HG03066 (cell line): ENCODE data around the gene NDUFA8.

Source experiments
- ATAC-seq: cut with Tn5 transposase; IDR thresholded peaks from one replicate; pipeline ENCODE4 v1.9.1; 2021; ENCODE audit warnings: low read depth; ENCODE audit not compliant: unreplicated experiment

NDUFA8 gene

GRCh38 chr9:122159026-122159924, at the start of gene NDUFA8, which contains the start of gene MORN5:
TSS of gene NDUFA8 (minus strand) at chr9:122159779. CDS start at chr9:122159677, 102 bp downstream.
TSS of gene MORN5 (plus strand) at chr9:122159908. CDS start at chr9:122159973, 65 bp downstream.
- ATAC-seq, result peak; percentile 81

DNA sequence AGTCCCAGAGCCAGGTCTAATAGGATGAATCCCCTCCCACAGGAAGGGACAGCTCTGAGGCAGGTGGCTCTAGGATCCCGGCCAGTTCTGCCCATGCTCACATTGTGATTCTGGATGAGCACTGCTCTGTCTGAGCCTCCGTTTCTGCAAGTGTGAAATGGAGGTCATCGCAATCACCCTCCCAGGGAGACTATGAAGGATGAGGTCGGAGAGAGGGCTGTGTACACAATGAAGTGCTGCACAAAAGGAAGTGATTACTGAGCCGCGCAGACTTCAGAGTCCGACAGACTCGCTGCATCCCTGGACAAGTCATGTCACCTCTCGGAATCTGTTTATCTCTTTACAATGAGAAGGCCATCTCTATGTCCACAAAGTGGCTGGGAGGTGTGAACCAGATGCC, 47.5 kb upstream of the NDUFA8 start:
- no peak for ATAC-seq

DNA sequence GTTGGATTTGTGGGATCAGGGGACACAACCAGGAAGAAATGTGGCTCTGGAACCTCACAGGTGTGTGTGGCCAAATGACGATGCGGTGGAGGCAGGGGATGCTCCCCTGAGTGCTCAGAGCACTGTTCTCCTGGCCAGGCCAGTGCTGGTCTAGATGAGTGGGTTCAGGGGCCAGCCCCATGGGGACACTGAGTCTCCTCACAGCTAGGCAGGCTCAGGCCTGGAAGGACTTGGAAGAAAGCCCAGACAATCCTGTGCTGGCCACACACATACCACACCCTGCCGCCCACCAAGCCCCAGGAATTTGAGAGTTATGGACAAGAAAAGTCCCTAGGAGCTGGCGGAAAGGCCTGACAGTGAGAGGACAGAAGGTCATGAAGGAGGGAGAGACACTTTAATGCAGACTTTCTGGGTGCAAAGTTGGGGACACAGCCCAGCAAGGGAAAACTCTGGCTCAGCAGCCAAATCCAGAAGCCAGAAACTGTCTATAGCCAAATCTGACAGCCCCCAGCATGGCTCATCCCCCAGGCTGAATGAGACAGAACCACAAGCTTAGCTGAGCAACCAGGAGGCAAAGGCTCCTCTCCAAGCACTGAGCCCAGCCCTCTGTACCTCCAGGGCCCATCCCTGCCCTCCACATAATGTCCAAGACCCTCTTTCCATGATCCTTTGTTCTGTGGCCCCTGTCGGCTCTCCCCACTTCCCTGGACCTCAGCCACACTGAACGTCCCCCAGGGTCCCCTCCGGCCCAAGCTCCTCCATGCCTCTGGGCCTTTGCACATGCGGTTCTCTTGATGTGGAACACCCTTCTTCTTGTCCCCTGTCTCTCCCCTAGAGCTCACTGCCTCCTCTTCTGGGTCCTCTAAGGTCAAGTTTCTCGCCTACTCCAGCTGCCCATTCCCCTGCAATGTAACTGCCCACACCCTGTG, 46.8 kb upstream of the NDUFA8 start:
- no peak for ATAC-seq

DNA sequence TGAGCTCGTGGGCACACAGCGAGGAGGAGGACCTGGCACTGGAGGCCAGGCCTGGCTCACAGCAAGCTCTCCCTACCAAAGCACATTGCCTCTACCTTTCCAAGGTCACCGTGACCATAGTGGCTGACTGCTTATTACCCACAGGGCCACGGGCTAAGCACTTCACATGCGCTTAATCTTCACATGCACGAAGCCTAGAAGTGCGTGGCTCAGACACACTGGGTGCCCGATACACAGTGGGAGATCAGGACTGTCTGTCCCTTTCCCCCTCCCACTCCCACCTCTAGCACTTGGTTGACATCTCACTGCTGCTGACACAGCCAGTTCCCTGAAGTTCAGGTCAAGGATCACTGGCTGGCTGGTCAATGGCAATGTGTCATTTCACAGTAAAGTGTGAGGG, 45.6 kb upstream of the NDUFA8 start:
- ATAC-seq, result no peak

DNA sequence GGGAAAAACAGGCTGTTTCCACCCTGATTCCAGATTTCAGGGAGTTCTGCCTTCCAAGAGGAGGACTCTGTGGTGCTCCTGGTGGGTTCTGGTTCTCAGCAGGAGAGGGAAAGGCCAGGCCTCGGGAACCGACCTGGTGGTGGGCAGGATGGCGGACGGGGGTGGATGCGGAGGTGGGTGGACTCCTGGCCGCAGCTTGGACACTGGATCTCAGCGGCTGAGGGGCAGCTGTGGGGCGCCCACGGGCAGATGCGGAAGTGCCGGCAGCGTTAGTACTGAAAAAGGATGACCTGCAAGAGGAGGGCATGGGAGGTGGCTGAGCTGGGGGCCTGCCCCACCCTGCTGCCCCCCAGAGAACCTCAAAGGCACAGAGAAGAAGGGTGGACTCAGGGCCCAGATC, 44.9 kb upstream of the NDUFA8 start:
- ATAC-seq, result no peak

GRCh38 chr9:122204055-122204454, 44.5 kb upstream of the NDUFA8 start:
- ATAC-seq, result no peak

DNA sequence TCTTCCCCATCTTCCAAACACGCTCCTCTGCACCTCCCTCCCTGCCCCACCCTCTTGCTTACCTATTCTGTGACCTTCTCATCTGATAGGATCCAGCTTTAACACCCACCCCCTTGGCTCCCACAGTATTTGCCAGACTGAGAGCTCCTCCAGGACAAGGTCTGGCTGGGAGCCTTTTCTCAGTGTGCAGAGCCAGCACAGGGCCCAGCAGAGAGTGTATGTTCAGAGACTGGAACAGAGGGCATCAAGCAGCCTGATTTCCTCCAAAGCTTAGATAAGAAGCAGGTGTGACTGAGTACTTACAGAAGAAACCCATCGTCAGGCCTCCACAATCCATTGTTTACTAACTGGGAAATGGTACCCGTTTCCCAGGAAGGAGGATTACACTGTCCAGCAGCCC, 42.5 kb upstream of the NDUFA8 start:
- no peak for ATAC-seq

GRCh38 chr9:122201641-122202040, 42.1 kb upstream of the NDUFA8 start:
- ATAC-seq, result no peak

- no peak for ATAC-seq
Observed at GRCh38 chr9:122200960-122201595, 41.5 kb upstream of the NDUFA8 start.

GRCh38 chr9:122197882-122198281, 38.3 kb upstream of the NDUFA8 start:
- no peak for ATAC-seq

DNA sequence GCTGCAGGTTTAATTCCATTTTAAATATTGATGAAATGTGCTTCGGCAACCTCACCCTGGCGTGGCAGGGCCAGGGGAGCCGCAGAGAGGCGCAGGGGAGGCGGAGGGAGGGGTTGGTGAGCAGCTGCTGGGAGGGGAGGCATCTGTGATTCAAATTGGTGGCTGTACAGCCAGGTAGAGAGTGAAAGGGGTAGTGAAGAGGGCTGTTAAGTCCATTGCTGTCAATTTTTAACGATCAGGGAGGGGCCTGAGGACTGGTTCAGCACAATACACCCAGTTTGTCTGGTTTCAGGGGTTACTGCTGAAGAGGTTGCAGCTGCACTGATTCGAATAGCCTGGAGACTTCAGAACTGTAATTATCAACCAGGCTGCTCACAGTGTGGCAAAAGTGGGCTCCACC, 37.8 kb upstream of the NDUFA8 start:
- no peak for ATAC-seq

GRCh38 chr9:122195875-122196274, 36.3 kb upstream of the NDUFA8 start:
- no peak for ATAC-seq

GRCh38 chr9:122193651-122194050, 34.1 kb upstream of the NDUFA8 start:
- ATAC-seq, result no peak

DNA sequence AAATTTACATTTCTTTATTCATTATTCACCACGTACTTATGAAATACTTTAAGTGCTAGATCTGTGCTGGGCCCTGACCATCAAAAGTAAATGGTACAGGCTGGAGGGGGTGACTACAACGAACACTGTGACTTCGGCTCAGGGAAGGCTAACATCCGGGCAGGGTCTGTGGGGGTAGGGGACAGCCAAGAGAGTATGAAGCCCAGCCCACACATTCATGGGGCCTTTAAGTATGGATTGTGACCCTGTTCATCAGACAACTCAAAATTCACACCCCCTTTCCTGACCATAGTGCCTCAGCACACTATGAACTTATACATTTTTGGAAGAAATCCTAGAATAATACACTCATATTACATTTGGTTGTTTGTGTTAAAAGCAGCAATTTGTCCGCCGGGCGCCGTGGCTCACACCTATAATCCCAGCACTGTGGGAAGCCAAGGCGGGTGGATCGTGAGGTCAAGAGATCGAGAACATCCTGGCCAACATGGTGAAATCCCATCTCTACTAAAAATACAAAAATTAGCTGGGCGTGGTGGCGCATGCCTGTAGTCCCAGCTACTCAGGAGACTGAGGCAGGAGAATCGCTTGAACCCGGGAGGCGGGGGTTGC, 33.4 kb upstream of the NDUFA8 start:
- no peak for ATAC-seq

DNA sequence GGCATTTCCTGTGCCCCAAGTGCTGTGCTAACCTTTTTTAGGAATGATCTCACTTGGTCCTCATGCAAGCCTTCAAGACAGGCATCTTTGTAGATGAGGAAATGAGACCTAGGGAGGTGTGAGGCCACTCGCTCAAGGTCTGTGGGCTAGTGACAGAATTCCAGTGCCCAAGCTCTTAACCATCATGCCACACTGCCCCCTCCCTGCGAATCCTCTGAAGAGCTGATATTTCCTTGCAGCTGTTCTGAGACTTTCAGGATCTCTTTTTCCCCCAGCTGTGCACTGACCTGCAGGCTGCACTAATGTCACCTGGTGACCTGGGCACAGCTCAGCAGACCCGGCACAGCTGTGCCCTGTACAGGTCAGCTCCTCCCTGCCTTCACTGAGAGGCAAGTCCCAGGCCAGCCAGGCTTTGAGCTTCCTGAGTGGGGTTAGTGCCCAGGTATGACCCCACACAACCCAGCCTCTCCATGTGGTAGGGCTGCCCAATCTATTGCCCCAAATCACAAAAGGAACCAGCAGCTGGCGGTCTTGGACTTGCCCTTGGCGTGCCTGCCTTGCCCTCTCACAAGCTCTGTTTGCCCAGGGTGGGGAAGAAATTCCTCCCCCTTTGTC, 32.8 kb upstream of the NDUFA8 start:
- ATAC-seq, result no peak

DNA sequence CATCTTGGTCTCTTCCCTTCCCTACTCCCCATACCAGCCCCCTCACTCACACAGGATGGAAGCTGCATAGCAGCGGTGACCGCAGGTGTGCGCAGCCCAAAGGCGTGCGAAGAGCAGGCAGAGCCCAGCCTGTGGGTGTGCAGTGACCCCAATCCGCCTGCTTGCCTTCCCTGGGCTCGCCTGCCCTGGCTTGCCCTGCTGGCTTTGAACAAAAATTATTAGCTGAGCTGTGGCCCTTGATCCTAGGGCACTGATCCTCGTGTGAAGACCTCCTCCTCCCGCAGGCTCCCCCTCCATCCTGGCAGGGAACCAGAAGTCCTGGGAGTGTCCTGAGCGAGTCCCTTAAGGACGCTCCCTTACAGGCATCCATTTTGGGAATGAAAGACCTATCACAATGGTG, 32.0 kb upstream of the NDUFA8 start:
- ATAC-seq, result no peak

- ATAC-seq, result no peak
Observed at GRCh38 chr9:122190597-122191381, 31.2 kb upstream of the NDUFA8 start.

- no peak for ATAC-seq
Observed at GRCh38 chr9:122188369-122188768, 28.8 kb upstream of the NDUFA8 start.

DNA sequence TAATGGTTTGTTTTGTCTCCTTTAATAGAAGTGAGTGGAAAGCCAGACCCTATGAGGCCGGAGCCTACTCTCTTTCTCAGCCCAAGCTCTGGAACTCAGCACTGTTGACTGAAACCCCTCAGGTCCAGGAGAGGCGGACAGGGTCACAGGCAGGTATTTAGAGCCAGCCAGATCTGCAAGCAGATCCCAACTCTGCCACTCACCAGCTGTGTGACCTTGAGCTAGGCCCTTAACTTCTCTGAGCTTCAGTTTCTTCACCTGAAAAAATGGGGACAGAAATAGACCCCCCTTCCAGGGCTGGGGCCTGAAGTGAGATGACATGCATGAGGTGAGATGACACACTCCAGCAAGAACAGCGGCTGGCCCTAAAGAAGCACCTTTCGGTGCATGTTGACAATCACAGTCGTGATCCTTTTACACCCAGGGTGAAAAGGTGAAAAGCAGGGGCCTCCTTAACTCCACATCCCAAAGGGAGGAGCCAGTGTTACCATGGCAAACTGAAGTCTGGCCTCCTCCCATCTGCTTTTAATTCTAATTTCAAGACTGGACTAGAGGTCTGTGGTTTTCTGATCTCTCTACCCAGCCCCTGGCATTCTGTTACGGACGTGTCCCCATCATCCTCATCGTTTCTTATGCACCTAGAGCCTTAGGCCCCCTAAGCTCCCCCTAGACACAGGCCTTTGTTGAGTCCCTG, 27.3 kb upstream of the NDUFA8 start:
- ATAC-seq, result no peak
